PFSK-1 (cell line): ENCODE data around the gene BIRC7.

Experiments
- FOXP2 ChIP-seq: optimal IDR thresholded peaks from 2 replicates; pipeline ENCODE3; 2011; ENCODE audit warnings: borderline replicate concordance, control low read depth, inconsistent platforms; ENCODE audit not compliant: insufficient read depth; ENCODE audit errors: extremely low read length, extremely low read depth
- POLR2AphosphoS5 ChIP-seq: IDR thresholded peaks from 2 replicates; pipeline ENCODE4 v1.6.1; 2012; ENCODE audit warnings: low read depth, mild to moderate bottlenecking, control low read depth, low read length, moderate library complexity
- SIN3A ChIP-seq: IDR thresholded peaks from 2 replicates; pipeline ENCODE4 v1.6.1; 2012; ENCODE audit warnings: mild to moderate bottlenecking, low read length, moderate library complexity, borderline replicate concordance; ENCODE audit not compliant: insufficient read depth
- TAF1 ChIP-seq: IDR thresholded peaks from 2 replicates; pipeline ENCODE4 v1.6.1; 2012; ENCODE audit warnings: low read length, control low read depth, borderline replicate concordance; ENCODE audit not compliant: insufficient read depth
- TF ChIP-seq, protein P1 (sequence below), 2 experiments: IDR thresholded peaks; 2 replicates each; pipeline versions ENCODE4 v1.6.1 to v1.8.0; 2011 to 2012; ENCODE audit warnings: low read depth in 2 of 2, low read length in 2 of 2, control low read depth in 1 of 2, inconsistent platforms in 1 of 2, mild to moderate bottlenecking in 1 of 2, moderate library complexity in 1 of 2; ENCODE audit not compliant: insufficient read depth in 1 of 2

BIRC7 gene

GRCh38 chr20:63212393-63212730 is 23.3 kb upstream of the BIRC7 start:
- TF ChIP-seq SIN3A: no peak
- TF ChIP-seq POLR2AphosphoS5: no peak
- TF ChIP-seq FOXP2: no peak
- TF ChIP-seq, protein P1, sequence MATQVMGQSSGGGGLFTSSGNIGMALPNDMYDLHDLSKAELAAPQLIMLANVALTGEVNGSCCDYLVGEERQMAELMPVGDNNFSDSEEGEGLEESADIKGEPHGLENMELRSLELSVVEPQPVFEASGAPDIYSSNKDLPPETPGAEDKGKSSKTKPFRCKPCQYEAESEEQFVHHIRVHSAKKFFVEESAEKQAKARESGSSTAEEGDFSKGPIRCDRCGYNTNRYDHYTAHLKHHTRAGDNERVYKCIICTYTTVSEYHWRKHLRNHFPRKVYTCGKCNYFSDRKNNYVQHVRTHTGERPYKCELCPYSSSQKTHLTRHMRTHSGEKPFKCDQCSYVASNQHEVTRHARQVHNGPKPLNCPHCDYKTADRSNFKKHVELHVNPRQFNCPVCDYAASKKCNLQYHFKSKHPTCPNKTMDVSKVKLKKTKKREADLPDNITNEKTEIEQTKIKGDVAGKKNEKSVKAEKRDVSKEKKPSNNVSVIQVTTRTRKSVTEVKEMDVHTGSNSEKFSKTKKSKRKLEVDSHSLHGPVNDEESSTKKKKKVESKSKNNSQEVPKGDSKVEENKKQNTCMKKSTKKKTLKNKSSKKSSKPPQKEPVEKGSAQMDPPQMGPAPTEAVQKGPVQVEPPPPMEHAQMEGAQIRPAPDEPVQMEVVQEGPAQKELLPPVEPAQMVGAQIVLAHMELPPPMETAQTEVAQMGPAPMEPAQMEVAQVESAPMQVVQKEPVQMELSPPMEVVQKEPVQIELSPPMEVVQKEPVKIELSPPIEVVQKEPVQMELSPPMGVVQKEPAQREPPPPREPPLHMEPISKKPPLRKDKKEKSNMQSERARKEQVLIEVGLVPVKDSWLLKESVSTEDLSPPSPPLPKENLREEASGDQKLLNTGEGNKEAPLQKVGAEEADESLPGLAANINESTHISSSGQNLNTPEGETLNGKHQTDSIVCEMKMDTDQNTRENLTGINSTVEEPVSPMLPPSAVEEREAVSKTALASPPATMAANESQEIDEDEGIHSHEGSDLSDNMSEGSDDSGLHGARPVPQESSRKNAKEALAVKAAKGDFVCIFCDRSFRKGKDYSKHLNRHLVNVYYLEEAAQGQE (IDR thresholded peaks at IDR 0.05; ENCODE audit: insufficient read depth in 1 of 2, low read depth in 2 of 2, low read length in 2 of 2): no peak
- TF ChIP-seq TAF1: no peak

GRCh38 chr20:63212792-63213191 is 22.9 kb upstream of the BIRC7 start:
- TF ChIP-seq POLR2AphosphoS5 (no peak), SIN3A (no peak), FOXP2 (no peak), TAF1 (no peak)
- TF ChIP-seq, protein P1 (IDR thresholded peaks at IDR 0.05; ENCODE audit: insufficient read depth in 1 of 2, low read depth in 2 of 2, low read length in 2 of 2): no peak

DNA sequence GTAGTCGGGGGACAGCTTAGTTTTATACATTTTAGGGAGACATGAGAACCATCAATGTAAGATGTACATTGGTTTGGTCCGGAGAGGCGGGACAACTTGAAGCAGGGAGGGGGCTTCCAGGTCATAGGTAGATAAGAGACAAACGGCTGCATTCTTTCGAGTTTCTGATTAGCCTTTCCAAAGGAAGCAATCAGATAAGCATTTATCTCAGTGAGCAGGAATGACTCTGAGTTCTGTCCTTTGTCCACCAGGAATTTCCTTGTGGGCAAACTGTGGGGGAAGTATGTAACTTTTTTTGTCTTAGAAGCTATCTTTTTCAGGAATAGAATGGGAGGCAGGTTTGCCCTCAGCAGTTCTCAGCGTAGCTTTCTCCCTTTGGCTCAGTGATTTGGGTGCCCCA is 21.2 kb upstream of the BIRC7 start:
- TF ChIP-seq POLR2AphosphoS5 (no peak), TAF1 (no peak), FOXP2 (no peak), SIN3A (no peak)
- TF ChIP-seq, protein P1 (IDR thresholded peaks at IDR 0.05; ENCODE audit: insufficient read depth in 1 of 2, low read depth in 2 of 2, low read length in 2 of 2): no peak

GRCh38 chr20:63215101-63216040 is 20.3 kb upstream of the BIRC7 start:
- TF ChIP-seq, protein P1 (IDR thresholded peaks at IDR 0.05; ENCODE audit: insufficient read depth in 1 of 2, low read depth in 2 of 2, low read length in 2 of 2): no peak
- TF ChIP-seq TAF1 (no peak), FOXP2 (no peak), SIN3A (no peak)
